DND-41 (cell line): ENCODE measurements around the gene MRPL36.
"Not testable (repeated sequence)": the region's sequence is repeated elsewhere in the genome, so short reads cannot be mapped to it uniquely, and the experiment has no call there.

Experiments
- ATAC-seq: fragments of 200-7000 bp; cut with Tn5 transposase; 3 replicates; pipeline ENCODE4 v1.9.1; 2021; ENCODE audit warnings: low read depth; ENCODE audit not compliant: insufficient read depth
- DNase-seq: peaks from one replicate; pipeline ENCODE4 v3.0.0-alpha.2; 2020
- H2AFZ ChIP-seq: 2 replicates; pipeline ENCODE4 v1.6.0; 2012; ENCODE audit warnings: low read depth, low read length
- H3K27ac ChIP-seq: 2 replicates; pipeline ENCODE4 v1.5.1; 2012; ENCODE audit warnings: low read length, inconsistent platforms
- H3K27me3 ChIP-seq: fragments of 200-600 bp; sonication (generic); 2 replicates; pipeline ENCODE4 v1.6.0; 2012; ENCODE audit warnings: low read length, mild to moderate bottlenecking, inconsistent platforms; ENCODE audit not compliant: insufficient read depth, poor library complexity
- H3K36me3 ChIP-seq: 2 replicates; pipeline ENCODE4 v1.5.1; 2012; ENCODE audit warnings: low read length, inconsistent platforms; ENCODE audit not compliant: insufficient read depth
- H3K4me1 ChIP-seq: 2 replicates; pipeline ENCODE4 v1.5.1; 2012; ENCODE audit warnings: mild to moderate bottlenecking, low read length; ENCODE audit not compliant: insufficient read depth
- H3K4me2 ChIP-seq: 2 replicates; pipeline ENCODE4 v1.6.0; 2012; ENCODE audit warnings: mild to moderate bottlenecking, moderate library complexity, low read length, inconsistent platforms; ENCODE audit not compliant: insufficient read depth
- H3K4me3 ChIP-seq, 2 experiments: fragments of 200-600 bp in 1 of 2; shearing (Covaris generic) in 1 of 2; 2 replicates each; pipeline ENCODE4 v1.5.1; 2012 to 2016; ENCODE audit warnings: inconsistent platforms in 2 of 2, low read length in 2 of 2, mild to moderate bottlenecking in 2 of 2, low read depth in 1 of 2, moderate library complexity in 1 of 2
- H3K79me2 ChIP-seq: 2 replicates; pipeline ENCODE4 v1.6.0; 2012; ENCODE audit warnings: low read length, inconsistent platforms; ENCODE audit not compliant: insufficient read depth
- H3K9ac ChIP-seq: 2 replicates; pipeline ENCODE4 v1.6.0; 2012; ENCODE audit warnings: low read depth, mild to moderate bottlenecking, inconsistent platforms, low read length, moderate library complexity
- H3K9me3 ChIP-seq: 2 replicates; pipeline ENCODE4 v1.5.1; 2012; ENCODE audit warnings: low read length, moderate library complexity, mild to moderate bottlenecking, inconsistent platforms; ENCODE audit not compliant: insufficient read depth, severe bottlenecking
- H4K20me1 ChIP-seq: 2 replicates; pipeline ENCODE4 v1.6.0; 2012; ENCODE audit warnings: low read length; ENCODE audit not compliant: insufficient read depth
- EZH2 ChIP-seq: IDR thresholded peaks from 3 replicates; pipeline ENCODE4 v1.6.1; 2012; ENCODE audit warnings: borderline replicate concordance, low read depth, mild to moderate bottlenecking, moderate library complexity, low read length, inconsistent platforms; ENCODE audit not compliant: severe bottlenecking
- TF ChIP-seq, protein P1 (sequence below): IDR thresholded peaks from 2 replicates; pipeline ENCODE4 v1.5.1; 2012; ENCODE audit warnings: borderline replicate concordance, low read length, moderate library complexity, mild to moderate bottlenecking; ENCODE audit not compliant: poor library complexity, severe bottlenecking; ENCODE audit errors: extremely low read depth

Gene MRPL36

DNA sequence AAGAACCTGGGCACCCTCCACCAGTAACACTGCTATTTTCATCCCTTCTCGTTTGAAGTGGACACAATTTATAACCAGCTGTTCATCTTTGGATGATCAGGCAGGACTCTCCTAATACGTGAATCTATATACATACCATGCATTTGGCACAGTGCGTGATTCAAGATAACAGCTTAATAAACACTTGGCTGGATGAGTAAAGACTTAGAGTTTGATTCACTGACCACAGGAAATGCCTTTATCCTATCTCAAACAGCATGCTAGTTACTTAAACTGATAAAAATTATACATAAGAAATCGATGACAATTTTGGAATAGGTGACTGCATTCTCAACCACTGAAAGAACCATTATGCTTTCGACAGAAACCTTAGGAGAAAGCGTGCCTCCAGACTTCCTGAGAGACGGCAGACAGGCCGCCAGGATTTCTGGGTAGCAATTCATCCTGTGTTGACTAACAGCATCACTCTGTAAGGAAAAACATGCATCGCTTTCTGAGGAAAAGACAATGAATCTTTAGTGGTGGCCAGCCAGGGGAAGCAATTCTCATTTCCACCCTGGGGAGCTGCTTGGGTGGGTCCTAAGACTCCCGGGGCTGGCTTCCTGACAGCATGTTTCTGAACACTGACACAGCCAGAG is 9.7 kb downstream of the MRPL36 start:
- Histone ChIP-seq H3K9ac (no peak overlapping the region), H3K36me3 (no peaks in the 10 kb centered on the region), H4K20me1 (no peaks in the 10 kb centered on the region), H3K4me3 (no peak overlapping the region), H3K9me3 (no peaks in the 10 kb centered on the region), H3K4me1 (peaks cover 13% of the 10 kb centered on the region), H3K4me2 (no peak overlapping the region), H2AFZ (no peak overlapping the region), H3K79me2 (no peaks in the 10 kb centered on the region), H3K27me3 (no peaks in the 10 kb centered on the region), H3K27ac (no peak overlapping the region)
- DNase-seq (no peak), ATAC-seq (no peak)
- TF ChIP-seq, protein P1, sequence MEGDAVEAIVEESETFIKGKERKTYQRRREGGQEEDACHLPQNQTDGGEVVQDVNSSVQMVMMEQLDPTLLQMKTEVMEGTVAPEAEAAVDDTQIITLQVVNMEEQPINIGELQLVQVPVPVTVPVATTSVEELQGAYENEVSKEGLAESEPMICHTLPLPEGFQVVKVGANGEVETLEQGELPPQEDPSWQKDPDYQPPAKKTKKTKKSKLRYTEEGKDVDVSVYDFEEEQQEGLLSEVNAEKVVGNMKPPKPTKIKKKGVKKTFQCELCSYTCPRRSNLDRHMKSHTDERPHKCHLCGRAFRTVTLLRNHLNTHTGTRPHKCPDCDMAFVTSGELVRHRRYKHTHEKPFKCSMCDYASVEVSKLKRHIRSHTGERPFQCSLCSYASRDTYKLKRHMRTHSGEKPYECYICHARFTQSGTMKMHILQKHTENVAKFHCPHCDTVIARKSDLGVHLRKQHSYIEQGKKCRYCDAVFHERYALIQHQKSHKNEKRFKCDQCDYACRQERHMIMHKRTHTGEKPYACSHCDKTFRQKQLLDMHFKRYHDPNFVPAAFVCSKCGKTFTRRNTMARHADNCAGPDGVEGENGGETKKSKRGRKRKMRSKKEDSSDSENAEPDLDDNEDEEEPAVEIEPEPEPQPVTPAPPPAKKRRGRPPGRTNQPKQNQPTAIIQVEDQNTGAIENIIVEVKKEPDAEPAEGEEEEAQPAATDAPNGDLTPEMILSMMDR: no peak
- no peak for TF ChIP-seq EZH2

DNA sequence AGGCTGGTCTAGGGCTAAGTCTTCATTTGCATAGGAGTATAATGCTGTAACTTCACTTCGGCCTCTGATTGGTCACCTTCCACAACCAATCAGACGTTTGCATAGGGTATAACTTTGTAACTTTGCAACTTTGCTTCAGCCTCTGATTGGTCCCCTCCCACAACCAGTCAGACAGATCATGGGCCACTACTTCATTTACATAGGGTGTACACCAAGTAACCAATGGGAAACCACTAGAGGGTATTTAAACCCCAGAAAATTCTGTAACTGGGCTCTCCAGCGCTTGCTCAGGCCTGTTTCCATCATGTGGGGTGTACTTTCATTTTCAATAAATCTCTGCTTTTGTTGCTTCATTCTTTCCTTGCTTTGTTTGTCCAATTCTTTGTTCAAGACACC is 10.2 kb downstream of the MRPL36 start:
- not testable (repeated sequence) for ATAC-seq, H4K20me1 ChIP-seq, H3K36me3 ChIP-seq, H3K27ac ChIP-seq, H3K4me3 ChIP-seq, H3K9ac ChIP-seq, DNase-seq, H2AFZ ChIP-seq, H3K4me2 ChIP-seq, H3K79me2 ChIP-seq, H3K27me3 ChIP-seq, H3K9me3 ChIP-seq
- peaks cover 13% of the 10 kb centered on the region for H3K4me1 ChIP-seq

DNA sequence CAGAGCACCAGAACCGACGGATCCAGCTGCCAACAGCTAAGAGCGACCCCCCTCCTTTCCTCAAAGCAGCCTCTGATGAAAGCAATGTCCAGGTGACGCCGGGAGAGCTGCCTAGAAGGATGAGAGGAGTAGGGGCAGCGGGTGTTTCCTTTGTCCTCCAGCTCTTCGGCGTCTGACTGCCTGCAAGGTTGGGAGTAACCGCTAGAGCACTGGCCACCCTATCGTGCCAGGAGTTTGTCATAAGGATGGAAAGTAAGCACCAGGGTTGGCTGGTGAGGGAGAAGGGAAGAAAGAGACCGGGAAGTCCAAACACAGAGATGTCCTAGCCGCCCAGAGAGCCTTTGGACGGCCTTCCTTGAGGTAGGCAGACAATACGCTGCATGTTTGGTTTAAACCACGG is 10.8 kb downstream of the MRPL36 start:
- Histone ChIP-seq H3K36me3 (no peaks in the 10 kb centered on the region), H3K27me3 (no peaks in the 10 kb centered on the region), H3K4me2 (no peak overlapping the region), H2AFZ (no peak overlapping the region), H3K9me3 (no peaks in the 10 kb centered on the region), H3K27ac (no peak overlapping the region), H3K4me1 (peaks cover 13% of the 10 kb centered on the region), H3K9ac (no peak overlapping the region), H4K20me1 (no peaks in the 10 kb centered on the region), H3K79me2 (no peaks in the 10 kb centered on the region), H3K4me3 (no peak overlapping the region)
- TF ChIP-seq EZH2: no peak
- TF ChIP-seq, protein P1: no peak
- DNase-seq: no peak
- ATAC-seq: no peak

DNA sequence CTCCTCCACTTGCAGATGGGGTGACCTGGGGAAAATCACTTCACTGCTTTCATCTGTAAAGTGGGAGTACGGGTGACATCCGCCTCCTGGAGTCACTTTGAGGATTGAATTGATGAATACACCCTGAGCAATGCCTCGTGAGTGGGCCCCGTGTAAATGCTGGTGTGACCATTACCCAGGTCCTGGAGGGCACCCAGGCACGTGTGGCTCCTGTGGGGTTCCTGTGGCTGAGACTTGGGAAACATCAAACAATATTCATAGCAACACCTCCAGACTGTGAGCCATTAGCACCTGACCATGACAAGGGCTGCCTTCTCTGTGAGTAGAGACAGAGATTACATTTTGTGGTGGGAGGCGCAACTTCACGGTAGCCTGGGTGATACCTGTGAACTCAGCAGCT is 11.4 kb downstream of the MRPL36 start:
- no peaks in the 10 kb centered on the region for H3K79me2 ChIP-seq
- H3K4me1 ChIP-seq: peaks cover 12% of the 10 kb centered on the region
- no peak for ATAC-seq
- no peaks in the 10 kb centered on the region for H3K27me3 ChIP-seq
- H3K4me2 ChIP-seq: no peak overlapping the region
- DNase-seq: no peak
- H4K20me1 ChIP-seq: no peaks in the 10 kb centered on the region
- H3K9me3 ChIP-seq: no peaks in the 10 kb centered on the region
- no peak overlapping the region for H3K27ac ChIP-seq
- no peaks in the 10 kb centered on the region for H3K36me3 ChIP-seq
- no peak overlapping the region for H3K4me3 ChIP-seq
- TF ChIP-seq, protein P1: no peak
- TF ChIP-seq EZH2: no peak
- no peak overlapping the region for H2AFZ ChIP-seq
- no peak overlapping the region for H3K9ac ChIP-seq
